Activated CD8-positive, alpha-beta memory T cell treated with anti-CD3 and anti-CD28 coated beads for 1 hour (primary cell): ENCODE data around the gene ERI2.
"Not testable (repeated sequence)": the region's sequence is repeated elsewhere in the genome, so short reads cannot be mapped to it uniquely, and the experiment has no call there.

ENCODE experiments used
- DNase-seq, 2 donors: peaks; one replicate each; pipeline ENCODE4 v3.0.0-alpha.2; 2020; ENCODE audit warnings: low read depth in 1 of 2; ENCODE audit errors: extremely low read depth in 1 of 2

Gene ERI2

GRCh38 chr16:20767577-20767976, 38.7 kb downstream of the ERI2 start:
- DNase-seq = no peak

- no peak for DNase-seq
Observed at GRCh38 chr16:20766294-20766693, 40.0 kb downstream of the ERI2 start.

GRCh38 chr16:20765732-20766131, 40.5 kb downstream of the ERI2 start:
- no peak for DNase-seq

- DNase-seq = not testable (repeated sequence)
Observed at GRCh38 chr16:20764448-20764847, 41.8 kb downstream of the ERI2 start.

GRCh38 chr16:20763461-20764232, 42.6 kb downstream of the ERI2 start, which contains the start of gene ACSM3:
Gene ACSM3 (plus strand): TSS chr16:20764014. CDS start chr16:20770035, 6,021 bp downstream.
- DNase-seq = no peak

- DNase-seq = no peak
Observed at GRCh38 chr16:20762404-20763123, 43.7 kb downstream of the ERI2 start.

GRCh38 chr16:20761175-20761574, 45.1 kb downstream of the ERI2 start:
- no peak for DNase-seq

- DNase-seq = no peak
Observed at GRCh38 chr16:20760346-20760745, 45.9 kb downstream of the ERI2 start.

GRCh38 chr16:20755799-20756198, 50.5 kb downstream of the ERI2 start:
- not testable (repeated sequence) for DNase-seq

GRCh38 chr16:20755238-20755637, 51.0 kb downstream of the ERI2 start:
- no peak for DNase-seq

- DNase-seq = no peak
Observed at GRCh38 chr16:20753727-20754126, 52.5 kb downstream of the ERI2 start.

- no peak for DNase-seq
Observed at GRCh38 chr16:20750558-20750957, 55.7 kb downstream of the ERI2 start.

- DNase-seq = no peak
Observed at GRCh38 chr16:20749474-20749873, 56.8 kb downstream of the ERI2 start.

GRCh38 chr16:20747030-20747816, 59.0 kb downstream of the ERI2 start:
- no peak for DNase-seq

GRCh38 chr16:20746461-20746860, 59.8 kb downstream of the ERI2 start:
- DNase-seq = no peak
